DOHH2 (cell line): ENCODE measurements around the gene PARL.

Experiments used
- H3F3A ChIP-seq: fragments of 200-600 bp; sonication (generic), shearing (Covaris generic); 2 replicates; pipeline ENCODE4 v1.6.0; 2016; ENCODE audit warnings: antibody characterized with exemption, mild to moderate bottlenecking; ENCODE audit not compliant: control insufficient read depth, insufficient read depth
- H3K27ac ChIP-seq: fragments of 200-600 bp; sonication (generic); 2 replicates; pipeline ENCODE4 v1.5.1; 2014; ENCODE audit warnings: low read depth, mild to moderate bottlenecking, low read length, moderate library complexity
- H3K27me3 ChIP-seq: fragments of 200-600 bp; sonication (generic); 2 replicates; pipeline ENCODE4 v1.6.1; 2014; ENCODE audit warnings: mild to moderate bottlenecking, low read length, mixed read lengths; ENCODE audit not compliant: control insufficient read depth
- H3K36me3 ChIP-seq: fragments of 200-600 bp; sonication (generic); 2 replicates; pipeline ENCODE4 v1.6.1; 2014; ENCODE audit warnings: mild to moderate bottlenecking, low read length, moderate library complexity, mixed read lengths; ENCODE audit not compliant: control insufficient read depth
- H3K4me1 ChIP-seq: fragments of 200-600 bp; sonication (generic); 2 replicates; pipeline ENCODE4 v1.6.1; 2014; ENCODE audit warnings: mild to moderate bottlenecking, low read length, mixed read lengths; ENCODE audit not compliant: control insufficient read depth
- H3K4me2 ChIP-seq: fragments of 200-600 bp; sonication (generic); 2 replicates; pipeline ENCODE4 v1.6.0; 2014; ENCODE audit warnings: mild to moderate bottlenecking, low read length, moderate library complexity
- H3K4me3 ChIP-seq: fragments of 200-600 bp; sonication (generic); 2 replicates; pipeline ENCODE4 v1.5.1; 2014; ENCODE audit warnings: mild to moderate bottlenecking, low read length, mixed read lengths
- H3K79me2 ChIP-seq: fragments of 200-600 bp; sonication (generic); 2 replicates; pipeline ENCODE4 v1.6.1; 2014; ENCODE audit warnings: mild to moderate bottlenecking, low read length, mixed read lengths; ENCODE audit not compliant: control insufficient read depth
- H3K9me2 ChIP-seq: fragments of 200-600 bp; sonication (generic); replicated peaks from 2 replicates; pipeline ENCODE4 v1.6.1; 2014; ENCODE audit warnings: mild to moderate bottlenecking, low read length, mixed read lengths; ENCODE audit not compliant: control insufficient read depth
- H3K9me3 ChIP-seq: fragments of 200-600 bp; sonication (generic); 2 replicates; pipeline ENCODE4 v1.6.1; 2014; ENCODE audit warnings: antibody characterized with exemption, low read length, mixed read lengths; ENCODE audit not compliant: control insufficient read depth, insufficient read depth
- H4K20me1 ChIP-seq: fragments of 200-600 bp; sonication (generic); 2 replicates; pipeline ENCODE4 v1.6.0; 2014; ENCODE audit warnings: low read depth, mild to moderate bottlenecking, antibody characterized with exemption, low read length, moderate library complexity; ENCODE audit not compliant: control insufficient read depth, insufficient read depth
- EZH2phosphoT487 ChIP-seq: fragments of 200-600 bp; sonication (generic); IDR thresholded peaks from 2 replicates; pipeline ENCODE4 v1.6.1; 2017; ENCODE audit warnings: borderline replicate concordance, mild to moderate bottlenecking, antibody characterized with exemption, low read length, moderate library complexity, mixed read lengths
- TF ChIP-seq, protein P1 (sequence below): fragments of 200-600 bp; sonication (generic); IDR thresholded peaks from one replicate; pipeline ENCODE4 v1.5.1; 2014; ENCODE audit warnings: antibody characterized with exemption, mild to moderate bottlenecking, low read depth, low read length; ENCODE audit not compliant: poor library complexity, severe bottlenecking

PARL gene

DNA sequence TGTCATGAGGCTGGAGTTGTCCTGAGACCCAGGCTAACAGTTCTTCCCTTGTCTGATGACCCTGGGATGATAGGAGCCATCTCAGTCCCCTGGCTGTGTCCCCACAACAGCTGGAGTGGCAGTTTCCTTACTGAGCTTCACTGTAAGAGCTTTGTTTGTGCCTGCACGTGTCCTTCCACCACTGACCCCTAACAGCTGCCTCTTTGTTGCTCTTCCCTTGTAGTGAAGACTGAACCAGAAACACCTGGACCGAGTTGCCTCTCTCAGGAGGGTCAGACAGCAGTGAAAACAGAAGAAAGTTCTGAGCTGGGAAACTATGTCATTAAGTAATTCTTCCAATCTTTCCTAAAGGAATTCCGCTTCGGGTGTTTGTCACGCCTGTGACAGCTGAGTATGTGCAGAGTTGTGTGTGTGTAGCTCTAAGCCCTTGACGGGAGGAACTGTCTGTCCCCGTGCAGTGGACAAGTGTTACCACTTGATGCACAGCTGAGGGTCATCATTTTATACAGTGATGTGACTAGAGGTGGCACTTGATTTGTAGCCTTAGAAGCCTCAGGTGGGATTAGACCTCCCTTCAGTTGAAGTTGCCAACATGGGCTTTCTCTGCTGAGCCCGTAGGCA lies 84.3 kb downstream of the PARL start:
- no peak overlapping the region for H3K4me2 ChIP-seq
- no peaks in the 10 kb centered on the region for H4K20me1 ChIP-seq
- H3K27ac ChIP-seq: no peak overlapping the region
- H3K4me3 ChIP-seq: no peak overlapping the region
- peaks cover 2% of the 10 kb centered on the region; the same call in 1 of the 2 replicates for H3F3A ChIP-seq
- no peaks in the 10 kb centered on the region for H3K4me1 ChIP-seq
- H3K79me2 ChIP-seq: no peaks in the 10 kb centered on the region
- H3K9me3 ChIP-seq: no peaks in the 10 kb centered on the region
- no peaks in the 10 kb centered on the region for H3K9me2 ChIP-seq
- no peak for TF ChIP-seq EZH2phosphoT487
- TF ChIP-seq, protein P1, sequence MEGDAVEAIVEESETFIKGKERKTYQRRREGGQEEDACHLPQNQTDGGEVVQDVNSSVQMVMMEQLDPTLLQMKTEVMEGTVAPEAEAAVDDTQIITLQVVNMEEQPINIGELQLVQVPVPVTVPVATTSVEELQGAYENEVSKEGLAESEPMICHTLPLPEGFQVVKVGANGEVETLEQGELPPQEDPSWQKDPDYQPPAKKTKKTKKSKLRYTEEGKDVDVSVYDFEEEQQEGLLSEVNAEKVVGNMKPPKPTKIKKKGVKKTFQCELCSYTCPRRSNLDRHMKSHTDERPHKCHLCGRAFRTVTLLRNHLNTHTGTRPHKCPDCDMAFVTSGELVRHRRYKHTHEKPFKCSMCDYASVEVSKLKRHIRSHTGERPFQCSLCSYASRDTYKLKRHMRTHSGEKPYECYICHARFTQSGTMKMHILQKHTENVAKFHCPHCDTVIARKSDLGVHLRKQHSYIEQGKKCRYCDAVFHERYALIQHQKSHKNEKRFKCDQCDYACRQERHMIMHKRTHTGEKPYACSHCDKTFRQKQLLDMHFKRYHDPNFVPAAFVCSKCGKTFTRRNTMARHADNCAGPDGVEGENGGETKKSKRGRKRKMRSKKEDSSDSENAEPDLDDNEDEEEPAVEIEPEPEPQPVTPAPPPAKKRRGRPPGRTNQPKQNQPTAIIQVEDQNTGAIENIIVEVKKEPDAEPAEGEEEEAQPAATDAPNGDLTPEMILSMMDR: no peak
- no peaks in the 10 kb centered on the region for H3K27me3 ChIP-seq
- peaks cover 85% of the 10 kb centered on the region for H3K36me3 ChIP-seq

DNA sequence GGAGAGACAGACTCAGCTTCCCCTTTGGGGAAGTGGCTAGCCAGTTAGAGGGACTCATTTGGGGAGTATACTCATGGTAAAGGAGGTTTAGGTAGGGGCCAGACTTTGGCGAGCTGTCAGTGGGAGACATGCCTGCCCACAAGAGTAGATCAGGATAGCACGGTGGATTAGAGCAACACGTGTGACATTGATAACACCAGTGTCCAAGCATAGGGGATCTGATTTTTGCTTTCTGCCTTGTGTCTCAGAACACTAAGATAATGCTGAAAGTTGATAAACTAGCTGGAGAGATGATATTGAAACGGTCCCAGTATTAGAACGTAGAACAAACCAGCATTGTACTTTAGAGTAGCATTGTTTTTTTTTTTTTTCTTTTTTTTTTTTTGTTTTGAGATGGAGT lies 85.2 kb downstream of the PARL start:
- Histone ChIP-seq H3K27me3 (no peaks in the 10 kb centered on the region), H3K27ac (no peak overlapping the region), H3K79me2 (no peaks in the 10 kb centered on the region), H3K4me2 (no peak overlapping the region), H3K9me3 (no peaks in the 10 kb centered on the region), H3F3A (peaks cover 2% of the 10 kb centered on the region; the same call in 1 of the 2 replicates), H3K9me2 (no peaks in the 10 kb centered on the region), H3K36me3 (peaks cover 79% of the 10 kb centered on the region), H3K4me1 (no peaks in the 10 kb centered on the region), H3K4me3 (no peak overlapping the region), H4K20me1 (no peaks in the 10 kb centered on the region)
- TF ChIP-seq, protein P1: no peak
- no peak for TF ChIP-seq EZH2phosphoT487

DNA sequence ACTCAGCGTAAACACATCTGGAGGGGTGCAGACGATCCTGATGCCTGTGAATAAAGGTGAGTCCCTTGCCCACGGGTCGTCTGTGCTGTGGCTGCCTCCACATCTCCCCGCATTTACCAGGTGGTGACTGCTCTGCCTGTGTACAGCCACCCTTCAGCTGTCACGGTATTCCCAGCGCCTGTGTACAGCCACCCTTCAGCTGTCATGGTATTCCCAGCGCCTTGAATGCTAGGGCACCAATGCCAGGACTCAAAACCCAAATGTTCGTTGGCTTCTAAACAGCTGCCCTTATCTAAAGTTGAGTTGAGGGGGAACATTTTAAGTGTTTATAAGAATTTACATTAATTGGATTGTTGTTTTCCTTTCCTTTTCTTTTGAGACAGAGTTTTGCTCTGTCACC lies 86.7 kb downstream of the PARL start:
- peaks cover 2% of the 10 kb centered on the region; the same call in 1 of the 2 replicates for H3F3A ChIP-seq
- H3K9me2 ChIP-seq: no peaks in the 10 kb centered on the region
- no peak for TF ChIP-seq EZH2phosphoT487
- TF ChIP-seq, protein P1: no peak
- H3K79me2 ChIP-seq: no peaks in the 10 kb centered on the region
- H3K4me3 ChIP-seq: no peak overlapping the region
- H3K27me3 ChIP-seq: no peaks in the 10 kb centered on the region
- no peak overlapping the region for H3K27ac ChIP-seq
- H3K4me1 ChIP-seq: no peaks in the 10 kb centered on the region
- no peak overlapping the region for H3K4me2 ChIP-seq
- no peaks in the 10 kb centered on the region for H4K20me1 ChIP-seq
- peaks cover 76% of the 10 kb centered on the region for H3K36me3 ChIP-seq
- no peaks in the 10 kb centered on the region for H3K9me3 ChIP-seq
